Stimulated activated CD8-positive, alpha-beta memory T cell treated with anti-CD3 and anti-CD28 coated beads, Interleukin-15, amount 100 ng/mL, for 4 hours (primary cell): ENCODE measurements around the gene OR7G1.
"Not testable (repeated sequence)": the region's sequence is repeated elsewhere in the genome, so short reads cannot be mapped to it uniquely, and the experiment has no call there.

Experiments
- DNase-seq, 2 donors: peaks; one replicate each; pipeline ENCODE4 v3.0.0-alpha.2; 2020; ENCODE audit warnings: low read depth in 2 of 2

The OR7G1 gene

DNA sequence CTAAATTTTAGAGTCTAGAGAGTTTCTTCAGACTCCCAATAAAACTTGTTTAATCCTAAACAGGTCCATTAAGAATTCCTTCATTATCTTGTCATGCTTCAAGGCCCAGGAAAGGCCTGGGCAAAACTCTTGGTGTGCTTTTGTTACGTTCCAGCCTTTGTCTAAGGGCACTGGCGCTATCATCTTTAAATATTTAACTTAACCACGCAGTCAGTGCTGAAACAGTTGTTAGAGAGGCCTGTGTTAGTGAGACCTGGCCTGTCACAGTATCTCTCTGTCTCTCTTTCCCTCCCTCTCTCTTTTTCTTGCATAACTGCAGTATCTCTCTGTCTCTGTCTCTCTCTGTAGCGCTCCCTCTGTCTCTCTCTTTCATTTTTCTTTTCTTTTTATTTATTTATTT, 36.9 kb downstream of the OR7G1 start:
- no peak for DNase-seq

DNA sequence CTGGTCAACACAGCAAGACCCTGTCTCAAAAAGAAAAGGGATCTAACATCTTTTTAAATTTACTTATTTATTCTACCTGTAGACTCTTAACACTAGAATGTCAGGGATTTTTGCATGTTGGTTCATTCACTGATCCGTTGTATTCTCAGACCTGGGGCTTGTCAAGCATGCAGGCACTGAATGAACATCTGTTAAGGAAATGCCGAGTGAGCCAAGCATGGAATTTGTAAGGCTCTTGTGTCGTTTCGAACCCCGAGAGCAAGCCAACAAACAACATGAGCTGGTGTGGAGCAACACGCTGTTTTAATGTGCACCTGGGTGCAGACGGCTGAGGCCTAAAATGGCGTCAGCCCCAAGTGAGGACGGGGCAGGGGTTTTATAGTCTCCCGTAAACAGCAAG, 38.7 kb downstream of the OR7G1 start:
- DNase-seq = no peak

DNA sequence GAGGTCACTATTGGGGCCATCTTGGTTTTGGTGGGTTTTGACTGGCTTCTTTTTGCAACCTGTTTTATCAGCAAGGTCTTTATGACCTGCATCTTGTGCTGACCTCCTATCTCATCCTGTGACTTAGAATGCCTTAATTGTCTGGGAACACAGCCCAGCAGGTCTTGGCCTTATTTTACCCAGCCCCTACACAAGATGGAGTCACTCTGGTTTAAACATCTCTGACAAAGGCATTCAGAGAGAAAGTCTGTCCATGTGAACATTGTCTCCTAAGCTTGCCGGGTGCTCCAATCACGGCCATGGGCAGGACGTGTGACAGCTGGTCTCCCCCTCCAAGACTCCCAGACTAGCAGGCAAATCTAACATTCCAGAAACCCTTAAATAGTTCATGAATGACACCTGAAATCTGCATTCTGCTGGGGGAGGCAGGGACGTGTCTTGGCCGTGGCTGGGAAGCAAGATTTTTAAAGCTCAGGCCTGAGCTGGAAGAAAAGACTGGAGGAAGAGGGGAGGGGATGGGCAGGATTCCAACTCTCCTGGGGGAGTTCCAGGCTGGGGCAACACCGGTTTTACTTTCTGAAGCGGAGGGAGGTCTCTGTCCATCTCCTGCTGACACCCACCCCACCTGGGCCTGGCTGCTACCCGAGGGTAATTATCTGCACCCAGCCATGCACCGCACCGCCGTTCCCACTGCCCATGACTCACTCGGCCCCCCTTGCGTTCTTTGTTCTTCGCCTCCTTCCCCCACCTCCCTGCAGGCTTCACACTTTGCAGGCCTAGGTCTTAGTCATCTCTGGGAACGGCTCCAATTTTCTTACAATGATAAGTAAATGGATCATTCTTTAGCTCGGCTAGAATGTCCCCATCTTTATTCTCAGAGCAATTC, 40.3 kb downstream of the OR7G1 start:
- DNase-seq = no peak

DNA sequence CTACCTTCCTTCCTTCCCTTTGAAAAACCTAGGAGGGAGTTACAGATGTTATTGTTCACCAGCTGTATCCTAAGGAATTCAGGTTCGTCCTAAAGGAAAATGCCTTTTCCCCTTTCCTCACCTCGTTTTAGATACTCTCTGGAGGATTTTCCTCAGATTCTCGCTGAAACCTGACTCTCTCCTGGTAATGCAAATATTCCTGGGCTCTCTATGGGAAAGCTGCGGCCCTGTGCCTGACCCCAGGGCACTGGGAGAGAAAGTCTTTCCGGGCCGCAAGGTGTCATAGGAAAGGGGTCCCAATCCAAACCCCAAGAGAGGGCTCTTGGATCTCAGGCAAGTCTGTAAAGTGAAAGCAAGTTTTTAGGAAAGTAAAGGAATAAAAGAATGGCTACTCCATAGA, 41.8 kb downstream of the OR7G1 start:
- no peak for DNase-seq

DNA sequence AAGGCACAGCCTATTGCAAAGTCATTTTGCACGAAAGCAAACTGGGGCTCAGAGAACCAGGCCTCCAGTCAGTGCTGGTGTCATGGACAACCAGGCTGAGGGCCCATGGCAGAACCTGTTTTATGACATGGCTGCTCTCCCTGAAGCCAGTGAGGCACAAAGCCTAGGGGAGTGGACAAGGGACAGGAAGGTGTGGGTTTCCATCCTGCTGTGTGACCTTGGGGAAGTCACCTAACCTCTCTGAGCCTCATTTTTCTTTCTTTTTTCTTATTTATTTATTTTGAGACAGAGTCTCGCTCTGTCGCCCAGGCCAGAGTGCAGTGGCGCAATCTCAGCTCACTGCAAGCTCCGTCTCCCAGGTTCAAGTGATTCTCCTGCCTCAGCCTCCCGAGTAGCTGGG, 43.8 kb downstream of the OR7G1 start:
- not testable (repeated sequence) for DNase-seq

DNA sequence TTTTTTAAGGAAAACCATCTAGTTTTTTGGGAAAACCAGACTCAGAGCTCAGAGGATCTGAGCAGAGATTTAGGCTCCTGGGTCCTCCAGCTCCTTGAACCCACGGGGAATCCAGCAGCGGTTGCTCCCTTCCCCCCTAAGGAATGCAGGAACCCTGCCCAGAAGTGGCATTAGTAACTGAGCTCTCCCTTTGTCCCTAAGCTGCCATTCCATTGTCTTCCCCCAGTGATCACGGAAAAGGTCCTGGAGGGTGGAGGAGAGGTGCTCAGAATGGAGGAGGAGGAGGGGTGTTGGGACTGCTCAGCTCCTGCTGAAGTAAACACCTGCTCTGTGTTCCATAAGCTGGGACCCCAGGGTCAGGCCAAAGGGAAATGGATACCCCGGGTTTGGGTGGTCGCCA, 45.5 kb downstream of the OR7G1 start:
- DNase-seq = no peak

DNA sequence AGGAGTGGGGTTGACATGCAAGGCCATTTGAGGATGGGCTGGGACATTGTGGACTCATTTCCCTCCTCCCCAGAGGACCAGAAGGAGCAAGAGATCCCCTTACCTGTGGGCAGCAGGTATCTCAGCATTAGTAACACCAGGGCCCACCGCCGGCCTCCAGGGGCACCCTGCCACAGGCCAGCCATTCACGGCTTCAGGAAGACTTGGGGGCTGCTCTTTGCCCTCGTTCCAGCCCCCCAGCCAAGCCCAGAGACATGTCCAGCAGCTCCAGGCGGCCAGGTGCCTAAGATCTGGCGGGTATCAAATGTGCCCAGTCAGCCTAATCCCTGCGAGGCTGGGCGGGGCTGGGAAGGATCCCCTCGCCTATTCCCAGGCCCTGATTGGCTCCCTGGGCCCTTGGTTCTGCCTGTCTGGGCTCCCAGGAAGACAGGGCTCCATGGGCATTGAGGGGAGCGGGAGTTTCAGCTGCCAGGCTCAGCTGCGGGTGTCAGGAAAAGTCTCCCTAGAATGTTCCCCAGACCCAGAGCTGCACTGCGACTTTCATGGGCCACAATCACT, 50.0 kb downstream of the OR7G1 start:
- DNase-seq = no peak
